Measurements from ENCODE around the gene CCDC102A. TPM values are rescaled to one million over a fixed set of nuclear protein-coding genes. Genes with fewer than 3 reads are reported as not detected.
A peak's percentile ranks its signal among the peaks of the same experiment; 100 is the strongest.

CCDC102A gene
- total RNA-seq, 1 experiment from 2014 or later, result 22.2 TPM

DNA sequence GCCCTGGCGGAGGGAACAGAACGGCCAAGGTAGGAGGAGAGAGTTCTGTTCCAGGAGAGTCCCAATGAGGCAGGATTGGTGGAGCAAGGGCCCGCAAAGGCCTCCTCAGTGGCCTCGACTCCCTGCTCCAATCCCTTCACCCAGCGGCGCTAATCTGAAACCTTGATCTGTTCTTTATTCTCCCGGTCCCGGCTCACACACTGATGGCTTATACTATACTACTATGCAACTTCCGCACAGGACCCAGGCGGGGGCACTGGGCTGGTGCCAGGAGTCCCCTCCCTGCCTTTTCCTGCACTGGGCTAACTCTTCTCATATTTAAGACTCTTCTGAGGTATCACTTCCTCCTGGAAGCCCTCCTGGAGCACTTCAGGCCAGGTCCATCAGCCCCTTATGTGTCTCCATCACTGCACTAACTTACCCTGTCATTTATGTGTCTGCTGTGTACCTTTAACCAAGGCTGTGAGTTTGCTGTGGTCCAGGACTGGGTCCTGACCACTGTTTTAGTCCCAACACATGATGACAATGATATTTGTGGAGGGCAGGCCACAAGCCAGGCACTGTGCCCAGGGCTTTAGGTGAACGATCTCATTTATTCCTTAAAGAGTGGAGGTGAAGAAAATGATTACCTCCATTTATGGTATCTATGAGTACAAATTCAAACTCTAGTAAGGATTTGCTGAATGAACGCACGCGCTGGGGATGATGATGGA is 6.8 kb downstream of the CCDC102A start:
- in situ Hi-C loops (cut with HindIII; ENCODE audit: low pct_unique_long_range_greater_than_20kb, low sequenced_read_pairs), result no loop called here
- no peak for DNase-seq (ENCODE audit: low read depth)

DNA sequence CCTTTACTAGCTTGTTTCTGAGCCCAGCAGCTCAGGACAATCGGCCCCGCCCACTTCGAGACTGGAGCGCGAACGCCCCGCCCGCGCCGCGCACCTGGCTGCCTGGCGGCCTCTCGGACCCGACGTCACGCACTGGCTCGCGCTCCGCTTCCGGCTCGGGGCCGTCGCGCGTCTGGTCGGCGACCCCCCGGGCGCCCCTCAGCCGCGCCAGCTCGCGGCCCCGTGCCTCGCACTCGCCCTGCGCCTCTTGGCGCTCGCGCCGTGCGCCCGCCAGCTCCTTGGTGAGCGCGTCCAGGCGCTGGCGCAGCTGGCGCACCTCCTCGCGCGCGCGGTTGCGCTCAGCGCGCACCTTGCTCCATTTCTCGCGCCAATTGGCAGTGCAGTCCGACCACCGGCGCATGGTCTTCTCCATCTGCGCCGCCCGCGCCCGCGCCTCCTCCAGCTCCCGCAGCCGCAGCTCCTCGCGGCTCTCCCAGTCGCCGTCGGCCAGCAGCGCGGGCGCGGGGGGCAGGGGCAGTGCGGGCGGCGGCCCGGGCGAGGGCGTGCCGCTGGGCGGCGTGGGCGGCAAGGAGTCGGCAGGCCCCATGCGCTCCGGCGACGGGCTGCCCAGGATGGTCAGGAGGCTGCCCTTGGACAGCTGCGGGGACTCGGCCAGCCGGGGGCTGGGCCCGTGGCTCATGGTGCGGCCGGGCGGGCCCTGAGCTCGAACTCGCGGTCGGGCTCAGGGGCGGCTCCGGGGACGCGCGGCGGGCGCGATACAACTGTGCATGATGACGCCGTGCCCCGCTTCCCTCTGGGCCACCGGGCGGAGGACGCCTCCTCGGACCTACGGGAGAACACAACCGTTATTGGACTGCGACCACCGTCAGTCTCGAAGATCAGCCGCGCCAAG is 7.6 kb downstream of the CCDC102A start:
- DNase-seq (ENCODE audit: low read depth), result no peak
- in situ Hi-C loops (cut with HindIII; ENCODE audit: low pct_unique_long_range_greater_than_20kb, low sequenced_read_pairs), result no loop called here

DNA sequence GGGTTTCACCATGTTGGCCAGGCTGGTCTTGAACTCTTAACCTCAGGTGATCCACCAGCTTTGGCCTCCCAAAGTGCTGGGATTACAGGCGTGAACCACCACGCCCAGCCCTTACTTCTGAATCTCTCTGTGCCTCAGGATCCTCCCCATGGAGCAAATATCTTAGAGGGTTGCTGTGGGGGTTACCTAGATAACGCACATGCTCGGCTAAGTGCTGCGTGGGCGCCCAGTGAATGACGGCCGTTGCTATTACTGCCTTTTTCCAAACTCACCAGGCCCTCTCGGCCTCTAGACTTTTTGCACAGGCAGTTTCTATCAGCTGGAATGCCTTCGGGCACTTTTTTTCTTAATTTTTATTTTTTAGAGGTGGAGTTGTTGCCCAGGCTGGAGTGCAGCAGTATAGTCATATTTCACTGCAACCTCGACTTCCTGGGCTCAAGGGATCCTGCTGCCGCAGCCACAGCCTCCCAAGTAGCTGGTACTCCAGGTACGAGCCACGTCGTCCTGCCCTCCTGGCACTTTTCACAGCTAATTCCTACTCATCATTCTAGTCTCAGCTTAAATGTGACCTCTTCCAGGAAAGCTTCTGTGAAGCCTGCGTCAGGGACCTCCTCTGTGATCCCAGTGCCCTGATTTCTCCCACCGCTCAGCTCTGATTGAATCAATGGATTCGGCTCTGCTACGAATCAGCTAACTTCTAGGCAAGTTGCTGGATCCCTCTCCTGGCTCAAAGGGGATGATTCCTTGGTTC is 8.6 kb downstream of the CCDC102A start:
- in situ Hi-C loops (cut with HindIII; ENCODE audit: low pct_unique_long_range_greater_than_20kb, low sequenced_read_pairs), result no loop called here
- no peak for DNase-seq (ENCODE audit: low read depth)

DNA sequence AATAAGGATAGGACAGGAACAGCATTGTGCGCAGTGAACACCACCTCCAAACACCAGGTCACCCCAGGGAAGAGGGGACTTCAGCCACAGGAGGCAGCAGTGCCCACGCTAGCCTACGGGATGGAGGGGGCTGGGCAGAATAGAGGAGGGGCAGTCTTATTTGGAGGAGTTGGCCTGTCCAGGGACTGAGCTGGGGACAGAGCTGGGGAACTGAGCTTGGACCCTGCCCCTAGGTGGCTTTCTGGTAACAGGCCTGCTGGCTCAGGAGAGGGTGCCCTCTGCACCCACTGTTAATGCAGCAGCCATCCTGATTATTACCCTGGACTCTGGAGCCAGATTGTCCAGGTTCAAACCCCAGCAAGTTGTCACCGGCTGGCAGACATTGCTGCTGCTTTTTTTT is 9.3 kb downstream of the CCDC102A start:
- no peak for DNase-seq (ENCODE audit: low read depth)

GRCh38 chr16:57526498-57526897 is 9.9 kb downstream of the CCDC102A start:
- in situ Hi-C loops (cut with HindIII; ENCODE audit: low pct_unique_long_range_greater_than_20kb, low sequenced_read_pairs), result no loop called here
- no peak for DNase-seq (ENCODE audit: low read depth)

More for the DNA sequence above, 9.3 kb downstream of the CCDC102A start:
- in situ Hi-C loops (cut with HindIII; ENCODE audit: low pct_unique_long_range_greater_than_20kb, low sequenced_read_pairs), result no loop called here

GRCh38 chr16:57525761-57526160 is 10.6 kb downstream of the CCDC102A start:
- in situ Hi-C loops (cut with HindIII; ENCODE audit: low pct_unique_long_range_greater_than_20kb, low sequenced_read_pairs), result no loop called here
- DNase-seq (ENCODE audit: low read depth), result peak; percentile 32

GRCh38 chr16:57522960-57523359 is 13.4 kb downstream of the CCDC102A start:
- in situ Hi-C loops (cut with HindIII; ENCODE audit: low pct_unique_long_range_greater_than_20kb, low sequenced_read_pairs), result no loop called here

GRCh38 chr16:57519796-57520360 is 16.5 kb downstream of the CCDC102A start:
- DNase-seq (ENCODE audit: low read depth), result peak; percentile 29
- in situ Hi-C loops (cut with HindIII; ENCODE audit: low pct_unique_long_range_greater_than_20kb, low sequenced_read_pairs), result no loop called here

More at GRCh38 chr16:57522960-57523359, 13.4 kb downstream of the CCDC102A start:
- DNase-seq (ENCODE audit: low read depth), result no peak

DNA sequence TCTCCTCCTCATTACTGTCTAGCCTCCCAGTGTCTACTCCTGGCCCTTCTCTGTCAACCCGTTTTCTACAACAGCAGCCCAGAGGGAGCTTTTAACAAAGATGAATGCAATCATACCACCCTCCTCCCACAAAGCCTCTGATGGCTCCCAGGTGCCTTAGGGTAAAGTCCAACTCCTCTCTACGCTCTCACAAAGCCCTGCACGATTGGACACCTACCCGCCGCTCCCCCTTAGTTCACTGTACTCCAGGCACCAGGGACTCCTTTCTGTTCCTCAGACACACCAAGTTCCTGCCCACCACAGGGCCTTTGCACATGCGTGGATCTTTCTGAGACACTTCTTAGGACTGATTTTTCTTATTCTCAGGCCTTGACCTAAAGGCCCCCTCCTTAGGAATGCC is 17.4 kb downstream of the CCDC102A start:
- in situ Hi-C loops (cut with HindIII; ENCODE audit: low pct_unique_long_range_greater_than_20kb, low sequenced_read_pairs), result no loop called here
- no peak for DNase-seq (ENCODE audit: low read depth)

DNA sequence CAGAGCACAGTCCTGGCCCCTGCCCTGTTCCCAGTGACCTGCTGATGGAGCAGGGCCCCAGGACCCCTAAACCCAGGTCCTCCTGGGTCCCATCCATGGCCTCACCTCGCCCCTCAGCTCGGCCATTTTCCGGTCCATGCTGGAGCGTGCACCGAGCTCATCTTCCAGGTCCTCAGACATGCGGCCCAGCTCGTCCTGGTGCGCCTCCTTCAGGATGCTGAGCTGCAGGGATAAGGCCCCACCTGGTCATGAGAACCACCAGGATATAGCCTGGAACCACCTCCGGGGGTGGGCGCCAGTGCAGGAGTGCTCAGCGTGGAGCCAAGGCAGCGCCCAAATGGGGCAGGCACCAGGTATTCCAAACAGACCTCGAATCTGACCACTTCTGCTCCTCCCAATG is 17.9 kb downstream of the CCDC102A start:
- DNase-seq (ENCODE audit: low read depth), result no peak
- in situ Hi-C loops (cut with HindIII; ENCODE audit: low pct_unique_long_range_greater_than_20kb, low sequenced_read_pairs), result no loop called here

- in situ Hi-C loops (cut with HindIII; ENCODE audit: low pct_unique_long_range_greater_than_20kb, low sequenced_read_pairs), result no loop called here
- DNase-seq (ENCODE audit: low read depth), result no peak
These were observed 18.7 kb downstream of the CCDC102A start for GRCh38 chr16:57517397-57518367.

DNA sequence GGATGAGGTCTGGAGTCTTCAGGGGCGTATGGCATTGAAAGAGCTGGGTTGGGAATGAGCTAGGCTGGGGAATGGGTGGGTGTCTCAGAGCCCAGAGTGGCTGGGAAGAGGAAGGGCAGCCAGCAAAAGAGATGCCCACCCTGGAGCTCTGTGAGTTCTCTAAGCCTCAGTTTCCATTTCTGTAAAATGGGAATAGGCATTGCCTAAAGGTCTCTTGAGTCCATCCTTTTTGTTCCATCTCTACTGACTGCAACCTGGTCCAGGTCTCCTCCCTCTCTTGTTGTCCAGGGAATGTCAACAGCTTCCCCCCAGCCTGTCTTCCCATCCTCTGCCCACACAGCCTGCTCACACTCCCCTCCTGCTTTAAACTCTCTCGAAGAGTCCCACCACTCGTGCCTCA is 19.6 kb downstream of the CCDC102A start:
- in situ Hi-C loops (cut with HindIII; ENCODE audit: low pct_unique_long_range_greater_than_20kb, low sequenced_read_pairs), result no loop called here

DNA sequence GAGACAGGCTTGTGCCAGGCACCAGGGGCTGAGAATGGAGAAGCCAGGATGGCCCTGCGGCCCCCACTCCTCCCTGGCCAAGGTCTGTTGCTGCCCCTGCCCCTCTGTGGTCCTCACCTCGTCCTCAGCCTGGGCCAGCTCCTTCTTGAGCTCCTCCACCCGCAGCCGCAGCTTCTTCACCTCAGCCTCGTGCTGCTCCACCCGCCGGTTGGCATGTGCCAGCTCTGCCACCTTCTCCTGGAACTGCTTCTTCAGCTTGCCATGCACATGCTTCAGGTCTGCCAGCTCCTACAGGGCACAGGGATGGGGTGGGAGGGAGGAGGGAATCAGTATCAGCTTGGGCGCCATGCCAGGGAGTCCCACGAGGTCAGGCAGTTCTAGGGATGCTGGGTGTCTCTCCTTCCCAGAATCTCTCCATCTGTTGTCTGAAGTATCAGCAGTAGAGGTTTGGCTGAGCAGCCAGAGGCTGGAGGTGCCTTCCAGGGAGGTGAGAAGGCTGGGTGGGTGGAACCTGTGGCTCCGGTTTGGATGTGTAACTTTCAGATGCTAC is 20.1 kb downstream of the CCDC102A start:
- in situ Hi-C loops (cut with HindIII; ENCODE audit: low pct_unique_long_range_greater_than_20kb, low sequenced_read_pairs), result no loop called here

More for the DNA sequence above, 19.6 kb downstream of the CCDC102A start:
- DNase-seq (ENCODE audit: low read depth), result no peak

GRCh38 chr16:57514791-57515600 is 21.4 kb downstream of the CCDC102A start:
- DNase-seq (ENCODE audit: low read depth), result no peak
- in situ Hi-C loops (cut with HindIII; ENCODE audit: low pct_unique_long_range_greater_than_20kb, low sequenced_read_pairs), result no loop called here

More for the DNA sequence above, 20.1 kb downstream of the CCDC102A start:
- no peak for DNase-seq (ENCODE audit: low read depth)

- DNase-seq (ENCODE audit: low read depth), result no peak
- in situ Hi-C loops (cut with HindIII; ENCODE audit: low pct_unique_long_range_greater_than_20kb, low sequenced_read_pairs), result no loop called here
These were observed 22.0 kb downstream of the CCDC102A start for GRCh38 chr16:57514371-57514770.

DNA sequence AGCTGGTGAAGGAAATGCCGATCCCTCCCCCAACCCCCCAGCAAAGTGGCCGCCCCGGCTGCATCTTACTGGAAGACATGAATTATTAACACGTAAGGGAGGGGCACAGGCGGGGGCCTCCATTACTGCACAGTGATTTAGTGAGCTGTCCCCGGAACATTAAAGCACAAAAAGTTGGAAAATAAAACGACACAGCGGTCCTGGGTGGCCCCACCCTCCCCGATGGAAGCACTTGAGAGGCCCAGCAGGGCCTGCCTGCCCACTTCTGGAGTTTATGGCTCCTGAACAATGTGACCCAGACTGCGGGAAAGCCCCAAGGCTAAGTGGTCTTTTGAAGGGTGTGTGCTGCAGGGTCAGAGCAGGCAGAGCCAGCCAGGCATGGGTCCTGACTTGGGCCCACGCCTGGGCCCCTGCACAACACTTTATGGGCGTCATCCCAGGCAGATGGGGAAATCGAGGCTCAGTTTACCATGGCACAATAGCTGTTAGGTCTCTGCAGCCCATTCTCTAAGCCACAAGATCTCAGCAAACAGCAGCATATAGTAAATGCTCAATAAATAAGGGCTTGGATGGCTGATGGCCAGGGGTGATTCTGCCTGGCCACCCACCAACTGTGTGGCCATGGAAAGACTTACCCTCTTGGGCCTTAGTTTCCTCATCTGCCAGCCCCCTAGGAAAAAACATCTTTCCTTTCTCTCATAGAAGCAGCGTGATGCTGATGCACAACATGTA is 22.8 kb downstream of the CCDC102A start:
- DNase-seq (ENCODE audit: low read depth), result peak; percentile 23
- in situ Hi-C loops (cut with HindIII; ENCODE audit: low pct_unique_long_range_greater_than_20kb, low sequenced_read_pairs), result no loop called here

All from Caki2 (cell line).